DOHH2 (cell line): ENCODE results near the gene ALG9.

Experiments
- H3F3A ChIP-seq: fragments of 200-600 bp; sonication (generic), shearing (Covaris generic); 2 replicates; pipeline ENCODE4 v1.6.0; 2016; ENCODE audit warnings: antibody characterized with exemption, mild to moderate bottlenecking; ENCODE audit not compliant: control insufficient read depth, insufficient read depth
- H3K27ac ChIP-seq: fragments of 200-600 bp; sonication (generic); 2 replicates; pipeline ENCODE4 v1.5.1; 2014; ENCODE audit warnings: low read depth, mild to moderate bottlenecking, low read length, moderate library complexity
- H3K27me3 ChIP-seq: fragments of 200-600 bp; sonication (generic); 2 replicates; pipeline ENCODE4 v1.6.1; 2014; ENCODE audit warnings: mild to moderate bottlenecking, low read length, mixed read lengths; ENCODE audit not compliant: control insufficient read depth
- H3K36me3 ChIP-seq: fragments of 200-600 bp; sonication (generic); 2 replicates; pipeline ENCODE4 v1.6.1; 2014; ENCODE audit warnings: mild to moderate bottlenecking, low read length, moderate library complexity, mixed read lengths; ENCODE audit not compliant: control insufficient read depth
- H3K4me1 ChIP-seq: fragments of 200-600 bp; sonication (generic); 2 replicates; pipeline ENCODE4 v1.6.1; 2014; ENCODE audit warnings: mild to moderate bottlenecking, low read length, mixed read lengths; ENCODE audit not compliant: control insufficient read depth
- H3K4me2 ChIP-seq: fragments of 200-600 bp; sonication (generic); 2 replicates; pipeline ENCODE4 v1.6.0; 2014; ENCODE audit warnings: mild to moderate bottlenecking, low read length, moderate library complexity
- H3K4me3 ChIP-seq: fragments of 200-600 bp; sonication (generic); 2 replicates; pipeline ENCODE4 v1.5.1; 2014; ENCODE audit warnings: mild to moderate bottlenecking, low read length, mixed read lengths
- H3K79me2 ChIP-seq: fragments of 200-600 bp; sonication (generic); 2 replicates; pipeline ENCODE4 v1.6.1; 2014; ENCODE audit warnings: mild to moderate bottlenecking, low read length, mixed read lengths; ENCODE audit not compliant: control insufficient read depth
- H3K9me2 ChIP-seq: fragments of 200-600 bp; sonication (generic); replicated peaks from 2 replicates; pipeline ENCODE4 v1.6.1; 2014; ENCODE audit warnings: mild to moderate bottlenecking, low read length, mixed read lengths; ENCODE audit not compliant: control insufficient read depth
- H3K9me3 ChIP-seq: fragments of 200-600 bp; sonication (generic); 2 replicates; pipeline ENCODE4 v1.6.1; 2014; ENCODE audit warnings: antibody characterized with exemption, low read length, mixed read lengths; ENCODE audit not compliant: control insufficient read depth, insufficient read depth
- H4K20me1 ChIP-seq: fragments of 200-600 bp; sonication (generic); 2 replicates; pipeline ENCODE4 v1.6.0; 2014; ENCODE audit warnings: low read depth, mild to moderate bottlenecking, antibody characterized with exemption, low read length, moderate library complexity; ENCODE audit not compliant: control insufficient read depth, insufficient read depth
- CTCF ChIP-seq: fragments of 200-600 bp; sonication (generic); IDR thresholded peaks from one replicate; pipeline ENCODE4 v1.5.1; 2014; ENCODE audit warnings: antibody characterized with exemption, mild to moderate bottlenecking, low read depth, low read length; ENCODE audit not compliant: poor library complexity, severe bottlenecking
- EZH2phosphoT487 ChIP-seq: fragments of 200-600 bp; sonication (generic); IDR thresholded peaks from 2 replicates; pipeline ENCODE4 v1.6.1; 2017; ENCODE audit warnings: borderline replicate concordance, mild to moderate bottlenecking, antibody characterized with exemption, low read length, moderate library complexity, mixed read lengths

The ALG9 gene

GRCh38 chr11:111878385-111878848, 7.0 kb upstream of the ALG9 start:
- H3K36me3 ChIP-seq: peaks cover 22% of the 10 kb centered on the region
- H3K4me2 ChIP-seq: peak overlapping the region; percentile 90
- peaks cover 8% of the 10 kb centered on the region for H3F3A ChIP-seq
- peaks cover 16% of the 10 kb centered on the region for H3K79me2 ChIP-seq
- H3K27me3 ChIP-seq: no peaks in the 10 kb centered on the region
- peak overlapping the region; percentile 70 for H3K27ac ChIP-seq
- H3K4me3 ChIP-seq: peak overlapping the region; percentile 96
- no peaks in the 10 kb centered on the region for H4K20me1 ChIP-seq
- H3K4me1 ChIP-seq: peaks cover 16% of the 10 kb centered on the region
- no peaks in the 10 kb centered on the region for H3K9me3 ChIP-seq
- no peaks in the 10 kb centered on the region for H3K9me2 ChIP-seq
- TF ChIP-seq CTCF: no peak

- H3K27ac ChIP-seq: peak overlapping the region; percentile 40; the same call in 1 of the 2 replicates
- TF ChIP-seq EZH2phosphoT487: no peak
- TF ChIP-seq CTCF: no peak
- peaks cover 14% of the 10 kb centered on the region for H3K4me1 ChIP-seq
Measured at GRCh38 chr11:111871693-111872161, 346 bp upstream of the ALG9 start.

GRCh38 chr11:111870522-111870885, 877 bp downstream of the ALG9 start:
- no peaks in the 10 kb centered on the region for H4K20me1 ChIP-seq
- peak overlapping the region; percentile 95 for H3K4me3 ChIP-seq
- no peaks in the 10 kb centered on the region for H3K27me3 ChIP-seq
- peaks cover 14% of the 10 kb centered on the region for H3K4me1 ChIP-seq
- peaks cover 19% of the 10 kb centered on the region for H3K79me2 ChIP-seq
- peaks cover 8% of the 10 kb centered on the region for H3F3A ChIP-seq
- no peaks in the 10 kb centered on the region for H3K9me3 ChIP-seq
- H3K36me3 ChIP-seq: peaks cover 39% of the 10 kb centered on the region
- H3K4me2 ChIP-seq: peak overlapping the region; percentile 79
- no peaks in the 10 kb centered on the region for H3K9me2 ChIP-seq
- TF ChIP-seq CTCF (no peak), EZH2phosphoT487 (no peak)
- peak overlapping the region; percentile 40 for H3K27ac ChIP-seq

More at GRCh38 chr11:111871693-111872161, 346 bp upstream of the ALG9 start:
- Histone ChIP-seq H3K79me2 (peaks cover 19% of the 10 kb centered on the region), H3K9me2 (no peaks in the 10 kb centered on the region), H3K4me3 (peak overlapping the region; percentile 95), H4K20me1 (no peaks in the 10 kb centered on the region), H3K27me3 (no peaks in the 10 kb centered on the region), H3K9me3 (no peaks in the 10 kb centered on the region), H3F3A (peaks cover 10% of the 10 kb centered on the region), H3K4me2 (peak overlapping the region; percentile 79), H3K36me3 (peaks cover 42% of the 10 kb centered on the region)
